HuH-7.5 (cell line): ENCODE measurements around the gene DUSP22.

ENCODE experiments used
- DNase-seq: peaks from one replicate; pipeline ENCODE4 v3.0.0; 2011; ENCODE audit warnings: low spot score

DUSP22 gene

GRCh38 chr6:381742-382461 lies 89.6 kb downstream of the DUSP22 start:
- no peak for DNase-seq

GRCh38 chr6:382883-383810 lies 90.9 kb downstream of the DUSP22 start:
- DNase-seq: no peak

GRCh38 chr6:383856-384255 lies 91.6 kb downstream of the DUSP22 start:
- DNase-seq: no peak

GRCh38 chr6:384898-385297 lies 92.6 kb downstream of the DUSP22 start:
- no peak for DNase-seq

GRCh38 chr6:385614-386013 lies 93.3 kb downstream of the DUSP22 start:
- DNase-seq: no peak

GRCh38 chr6:386688-387266 lies 94.5 kb downstream of the DUSP22 start:
- no peak for DNase-seq

GRCh38 chr6:387293-387741 lies 95.0 kb downstream of the DUSP22 start:
- DNase-seq: no peak

- DNase-seq: no peak
Measured at GRCh38 chr6:388202-388903, 96.1 kb downstream of the DUSP22 start.

GRCh38 chr6:389143-389542 lies 96.9 kb downstream of the DUSP22 start:
- DNase-seq: no peak

- DNase-seq: no peak
Measured at GRCh38 chr6:389622-390021, 97.3 kb downstream of the DUSP22 start.

GRCh38 chr6:390914-391558 lies 98.7 kb downstream of the DUSP22 start:
- DNase-seq: no peak

- no peak for DNase-seq
Measured at GRCh38 chr6:391559-392440, 99.5 kb downstream of the DUSP22 start, which contains the start of gene IRF4. TSS of gene IRF4 (plus strand) at chr6:391752. CDS start at chr6:393153, 1,401 bp downstream.

- no peak for DNase-seq
Measured at GRCh38 chr6:392441-393390, 100.4 kb downstream of the DUSP22 start.

GRCh38 chr6:393391-394221 lies 101.3 kb downstream of the DUSP22 start:
- DNase-seq: no peak

GRCh38 chr6:394641-395289 lies 102.5 kb downstream of the DUSP22 start:
- DNase-seq: no peak

GRCh38 chr6:395432-396125 lies 103.3 kb downstream of the DUSP22 start:
- DNase-seq: no peak

GRCh38 chr6:396126-396520 lies 103.8 kb downstream of the DUSP22 start:
- no peak for DNase-seq
